ENCODE results near the gene BCAT1. TPM values are rescaled to one million over a fixed set of nuclear protein-coding genes. Genes with fewer than 3 reads are reported as not detected.

The BCAT1 gene
- total and polyA plus RNA-seq, 11 donors = 0.57 to 28.9 (median 3.5) TPM

DNA sequence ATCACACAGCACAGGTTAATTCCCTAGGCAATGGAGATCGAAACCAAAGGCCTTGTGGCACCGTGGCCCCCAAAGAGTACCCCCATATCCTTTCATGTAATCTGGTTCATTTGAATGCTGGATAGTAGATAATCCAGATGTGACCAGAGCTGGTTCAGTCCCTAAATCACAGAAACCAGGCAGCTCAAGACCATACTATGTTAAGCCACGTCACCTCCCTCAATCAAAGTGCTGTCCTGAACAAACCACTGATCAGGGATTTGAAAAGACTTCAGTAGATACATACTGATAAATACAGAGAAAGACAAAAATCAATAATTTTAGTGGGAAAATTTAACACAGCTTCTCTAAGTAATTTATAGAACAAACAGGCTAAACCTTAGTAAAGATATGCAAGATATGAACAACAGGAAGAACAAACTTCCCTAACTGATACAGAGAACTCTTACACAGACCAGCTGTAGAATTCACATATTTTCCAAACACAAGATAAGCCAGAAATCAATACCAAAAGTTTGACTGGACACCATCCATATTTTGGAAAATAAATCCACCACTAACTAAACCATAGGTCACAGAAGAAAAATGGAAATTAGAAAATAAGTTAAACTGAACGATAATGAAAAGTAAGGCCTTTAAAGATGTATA, 67.1 kb downstream of the BCAT1 start:
- DNase-seq (no peak), ATAC-seq (no peak)
- TF ChIP-seq, protein P1, sequence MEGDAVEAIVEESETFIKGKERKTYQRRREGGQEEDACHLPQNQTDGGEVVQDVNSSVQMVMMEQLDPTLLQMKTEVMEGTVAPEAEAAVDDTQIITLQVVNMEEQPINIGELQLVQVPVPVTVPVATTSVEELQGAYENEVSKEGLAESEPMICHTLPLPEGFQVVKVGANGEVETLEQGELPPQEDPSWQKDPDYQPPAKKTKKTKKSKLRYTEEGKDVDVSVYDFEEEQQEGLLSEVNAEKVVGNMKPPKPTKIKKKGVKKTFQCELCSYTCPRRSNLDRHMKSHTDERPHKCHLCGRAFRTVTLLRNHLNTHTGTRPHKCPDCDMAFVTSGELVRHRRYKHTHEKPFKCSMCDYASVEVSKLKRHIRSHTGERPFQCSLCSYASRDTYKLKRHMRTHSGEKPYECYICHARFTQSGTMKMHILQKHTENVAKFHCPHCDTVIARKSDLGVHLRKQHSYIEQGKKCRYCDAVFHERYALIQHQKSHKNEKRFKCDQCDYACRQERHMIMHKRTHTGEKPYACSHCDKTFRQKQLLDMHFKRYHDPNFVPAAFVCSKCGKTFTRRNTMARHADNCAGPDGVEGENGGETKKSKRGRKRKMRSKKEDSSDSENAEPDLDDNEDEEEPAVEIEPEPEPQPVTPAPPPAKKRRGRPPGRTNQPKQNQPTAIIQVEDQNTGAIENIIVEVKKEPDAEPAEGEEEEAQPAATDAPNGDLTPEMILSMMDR (IDR thresholded peaks at IDR 0.05) = no peak
- no peak for TF ChIP-seq POLR2A (IDR thresholded peaks at IDR 0.05)
- Histone ChIP-seq H3K4me1 (no peaks in the 10 kb centered on the region), H3K36me3 (no peaks in the 10 kb centered on the region), H3K9me3 (no peaks in the 10 kb centered on the region), H3K4me3 (no peak overlapping the region), H3K27me3 (no peaks in the 10 kb centered on the region), H3K27ac (no peak overlapping the region)
- 92 to 96% (median 94%) methylated on average over 4 of the region's 4 CpGs for WGBS, 4 donors
- intact Hi-C loops (cut with DNase I) = no loop called here

DNA sequence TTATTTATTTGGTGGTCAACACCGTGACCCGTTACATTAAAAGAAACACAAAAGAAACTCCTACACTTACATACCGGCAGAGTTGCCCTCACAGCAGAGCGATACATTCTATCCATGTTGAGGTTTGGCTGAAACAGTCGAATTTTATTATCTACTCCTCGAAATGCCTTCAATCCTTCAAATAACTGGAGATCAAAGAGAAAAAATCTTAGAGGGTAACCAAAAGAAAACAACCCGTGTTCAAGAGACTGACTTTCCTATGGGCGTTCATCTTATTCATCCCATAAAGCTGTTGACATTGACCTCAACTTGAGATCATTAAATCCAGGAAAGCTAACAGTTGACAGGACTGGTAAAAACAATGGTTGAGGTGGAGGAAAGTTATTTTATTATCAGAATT, 67.7 kb downstream of the BCAT1 start:
- H3K27ac ChIP-seq = no peak overlapping the region
- 92 to 95% (median 94%) methylated on average over 8 of the region's 8 CpGs for WGBS, 4 donors
- no peak overlapping the region for H3K4me3 ChIP-seq
- H3K9me3 ChIP-seq = no peaks in the 10 kb centered on the region
- ATAC-seq = no peak
- DNase-seq = no peak
- H3K27me3 ChIP-seq = no peaks in the 10 kb centered on the region
- H3K4me1 ChIP-seq = no peaks in the 10 kb centered on the region
- TF ChIP-seq, protein P1 (IDR thresholded peaks at IDR 0.05) = no peak
- no peak for TF ChIP-seq POLR2A (IDR thresholded peaks at IDR 0.05)
- H3K36me3 ChIP-seq = no peaks in the 10 kb centered on the region
- intact Hi-C loops (cut with DNase I) = no loop called here

DNA sequence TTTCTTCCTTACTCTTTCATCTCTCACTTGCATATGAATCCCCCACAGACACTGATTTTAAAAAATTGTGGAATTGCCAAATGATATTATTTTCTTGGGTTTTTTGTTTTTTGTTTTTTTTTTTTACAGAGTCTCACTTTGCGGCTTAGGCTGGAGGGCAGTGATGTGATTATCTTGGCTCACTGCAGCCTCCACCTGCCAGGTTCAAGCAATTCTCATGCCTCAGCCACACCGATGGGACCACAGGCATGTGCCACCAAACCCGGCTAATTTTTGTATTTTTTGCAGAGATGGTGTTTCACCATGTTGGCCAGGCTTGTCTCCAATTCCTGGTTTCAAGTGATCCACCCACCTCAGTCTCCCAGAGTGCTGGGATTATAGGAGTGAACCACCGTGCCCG, 68.2 kb downstream of the BCAT1 start:
- TF ChIP-seq, protein P1 (IDR thresholded peaks at IDR 0.05) = no peak
- TF ChIP-seq POLR2A (IDR thresholded peaks at IDR 0.05) = no peak
- DNase-seq (no peak), ATAC-seq (no peak)
- H3K4me3 ChIP-seq = no peak overlapping the region
- no peaks in the 10 kb centered on the region for H3K9me3 ChIP-seq
- WGBS, 4 donors = 95 to 97% (median 96%) methylated on average over 5 of the region's 5 CpGs
- no peaks in the 10 kb centered on the region for H3K27me3 ChIP-seq
- H3K36me3 ChIP-seq = no peaks in the 10 kb centered on the region
- no peak overlapping the region for H3K27ac ChIP-seq
- intact Hi-C loops (cut with DNase I) = no loop called here
- no peaks in the 10 kb centered on the region for H3K4me1 ChIP-seq

DNA sequence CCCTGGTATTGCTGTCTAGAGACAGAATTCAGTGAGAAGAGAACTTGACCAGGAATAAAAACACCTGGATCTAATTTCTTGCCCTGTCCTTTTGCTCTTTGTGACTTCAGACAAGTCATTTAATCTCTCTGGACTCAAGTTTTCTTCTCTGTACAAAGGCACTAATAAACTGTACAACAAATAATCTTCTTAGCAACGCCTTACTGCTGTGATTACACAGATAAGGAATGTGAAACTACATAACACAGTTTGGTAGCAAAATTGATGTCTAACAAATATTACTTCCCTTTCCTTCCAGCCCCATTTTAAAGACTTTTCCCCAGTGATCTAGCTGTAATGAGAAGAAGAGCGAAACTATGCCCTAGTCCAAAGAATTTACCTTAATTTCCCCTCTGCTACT, 69.3 kb downstream of the BCAT1 start:
- intact Hi-C loops (cut with DNase I) = no loop called here
- WGBS, 4 donors = 76 to 84% (median 79%) methylated on average over 2 of the region's 2 CpGs
- no peak for ATAC-seq

More for the DNA sequence above, 69.3 kb downstream of the BCAT1 start:
- TF ChIP-seq, protein P1 (IDR thresholded peaks at IDR 0.05) = no peak
- TF ChIP-seq POLR2A (IDR thresholded peaks at IDR 0.05) = no peak
- no peak overlapping the region for H3K27ac ChIP-seq
- no peaks in the 10 kb centered on the region for H3K27me3 ChIP-seq
- no peaks in the 10 kb centered on the region for H3K4me1 ChIP-seq
- no peaks in the 10 kb centered on the region for H3K9me3 ChIP-seq
- DNase-seq = no peak
- H3K36me3 ChIP-seq = no peaks in the 10 kb centered on the region
- H3K4me3 ChIP-seq = no peak overlapping the region
